HEK293T (cell line): ENCODE data around the gene GALK1.
A peak's percentile ranks its signal among the peaks of the same experiment; 100 is the strongest.

Experiments used
- BHLHE40 ChIP-seq: fragments of 450-650 bp; IDR thresholded peaks from 2 replicates; pipeline ENCODE4 v1.6.1; 2016; ENCODE audit warnings: mild to moderate bottlenecking, moderate library complexity, borderline replicate concordance
- CTBP1 ChIP-seq: fragments of 450-650 bp; IDR thresholded peaks from 2 replicates; pipeline ENCODE4 v1.6.1; 2016; ENCODE audit warnings: borderline replicate concordance
- FOXA1 ChIP-seq: fragments of 450-650 bp; IDR thresholded peaks from 2 replicates; pipeline ENCODE4 v1.6.1; 2016; ENCODE audit warnings: mild to moderate bottlenecking
- FOXK2 ChIP-seq: fragments of 450-650 bp; IDR thresholded peaks from 2 replicates; pipeline ENCODE4 v1.6.1; 2016; ENCODE audit warnings: mild to moderate bottlenecking
- FOXM1 ChIP-seq: fragments of 450-650 bp; IDR thresholded peaks from 2 replicates; pipeline ENCODE4 v1.6.1; 2017; ENCODE audit warnings: mild to moderate bottlenecking, borderline replicate concordance
- L3MBTL2 ChIP-seq: fragments of 450-650 bp; conservative IDR thresholded peaks from 2 replicates; pipeline ENCODE4 v1.6.1; 2016; ENCODE audit warnings: mild to moderate bottlenecking
- LEF1 ChIP-seq: fragments of 450-650 bp; IDR thresholded peaks from 2 replicates; pipeline ENCODE4 v1.6.1; 2017; ENCODE audit warnings: mild to moderate bottlenecking, borderline replicate concordance
- PKNOX1 ChIP-seq: fragments of 450-650 bp; IDR thresholded peaks from 2 replicates; pipeline ENCODE4 v1.6.1; 2016
- SP1 ChIP-seq: fragments of 450-650 bp; IDR thresholded peaks from 2 replicates; pipeline ENCODE4 v1.6.1; 2017
- SUZ12 ChIP-seq: fragments of 450-650 bp; IDR thresholded peaks from 2 replicates; pipeline ENCODE4 v1.6.1; 2016; ENCODE audit warnings: mild to moderate bottlenecking
- ZNF384 ChIP-seq: fragments of 450-650 bp; IDR thresholded peaks from 2 replicates; pipeline ENCODE4 v1.6.1; 2016

DNA sequence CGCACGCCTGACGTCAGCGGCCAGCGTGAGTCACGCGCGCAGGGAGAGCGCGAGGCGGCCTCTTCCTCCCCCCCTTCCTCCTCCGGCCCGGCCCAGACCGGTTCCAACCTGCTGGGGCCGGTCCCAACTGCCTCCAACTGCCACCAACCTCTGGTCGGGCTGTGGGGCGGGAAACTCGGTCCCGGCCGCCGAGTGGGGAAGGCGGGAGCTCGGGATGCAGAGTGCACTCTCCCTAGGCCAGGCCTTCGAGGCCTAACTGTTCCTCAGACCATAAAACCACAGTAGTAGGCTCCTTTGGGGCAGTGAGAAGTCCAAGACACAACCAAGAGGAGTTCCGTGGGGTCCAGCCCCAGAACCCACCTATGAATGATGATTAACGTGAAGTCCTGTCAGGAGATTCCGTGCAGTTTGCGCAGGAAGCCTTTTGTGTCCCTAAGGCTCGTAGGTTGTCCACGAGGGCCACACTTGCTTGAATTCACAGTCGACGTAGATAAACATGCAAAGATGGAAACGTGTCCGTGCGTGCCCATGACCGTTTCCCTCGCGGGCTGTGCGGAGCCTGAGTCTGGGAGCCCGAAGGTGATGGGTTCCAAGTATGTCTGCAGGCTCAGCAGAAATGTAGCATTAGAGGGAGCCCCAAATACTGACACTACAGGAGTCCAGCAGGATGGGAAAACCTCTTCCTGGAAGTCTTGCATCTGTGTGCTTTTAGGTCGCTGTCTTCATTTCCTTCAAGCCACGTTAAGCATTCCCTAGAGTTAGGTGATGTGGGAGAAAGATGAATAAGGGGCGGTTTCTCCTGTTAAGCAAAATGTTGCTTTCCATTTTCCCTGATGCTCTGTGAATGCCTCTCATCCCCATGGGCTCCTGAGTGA, 20.3 kb upstream of the GALK1 start:
- TF ChIP-seq ZNF384 (no peak), FOXM1 (no peak; the same call in 1 of the 2 replicates), L3MBTL2 (peak; percentile 98), PKNOX1 (no peak), SUZ12 (no peak), BHLHE40 (no peak), FOXK2 (no peak), SP1 (no peak), LEF1 (peak; percentile 99), FOXA1 (no peak), CTBP1 (no peak)
